Pancreas (tissue), 10 donors: ENCODE results near the gene EFNB2. TPM values are rescaled to one million over a fixed set of nuclear protein-coding genes. Genes with fewer than 3 reads are reported as not detected.

Experiments used
- ATAC-seq, 4 donors: fragments of 200-7000 bp; cut with Tn5 transposase; one replicate each; pipeline versions ENCODE4 v1.8.0 to v1.9.1; 2020; ENCODE audit warnings: mild to moderate bottlenecking in 4 of 4, moderate library complexity in 4 of 4
- DNase-seq, 6 donors: peaks; one replicate each; pipeline ENCODE4 v3.0.0-alpha.2; 2020
- FAIRE-seq: peaks from 2 replicates; lab custom pipeline; 2012; peaks lifted over from hg19 to GRCh38; lab: Jason Lieb, UNC
- H3K27ac ChIP-seq, 4 donors: fragments of 200-600 bp; sonication (generic); 1 replicate in 3 of 4; 2 replicates in 1 of 4; pipeline versions ENCODE4 v1.5.0 to v1.8.0; 2020
- H3K27me3 ChIP-seq, 4 donors: fragments of 200-600 bp; one replicate each; pipeline ENCODE4 v1.8.0; 2021
- H3K36me3 ChIP-seq, 3 donors: fragments of 200-600 bp; sonication (generic) in 1 of 3; one replicate each; pipeline versions ENCODE4 v1.5.0 to v1.8.0; 2020 to 2021
- H3K4me1 ChIP-seq, 3 donors: fragments of 200-600 bp; one replicate each; pipeline ENCODE4 v1.8.0; 2021
- H3K4me3 ChIP-seq, 4 donors: fragments of 200-600 bp; sonication (generic) in 2 of 4; one replicate each; pipeline versions ENCODE4 v1.5.0 to v1.8.0; 2020 to 2021
- H3K9me3 ChIP-seq, 4 donors: fragments of 200-600 bp; one replicate each; pipeline ENCODE4 v1.8.0; 2021
- WGBS, 2 donors: extraction: QIAGEN DNeasy Blood & Tissue Kit; methylation state at CpG; one replicate each; pipeline ENCODE4 v1.1.7; 2013; 5-methylcytosine and 5-hydroxymethylcytosine counted together
- intact Hi-C, 3 donors: fragments of 100-400 bp; cut with DNase I; formaldehyde crosslinking; loops; one replicate each; pipeline versions ENCODE4 v1.11.1 to v1.14.2; 2022
- polyA plus RNA-seq, 2 donors: library from polyadenylated mRNA; stranded (reverse); fragments of 200-250 nt; gene quantifications; one replicate each; pipeline ENCODE4 v1.2.3, GENCODE V29; 2013
- total RNA-seq, 6 donors: library from RNA; stranded (reverse); fragmentation: NEBNext Ultra II Directional in 4 of 6; extraction: Animal tissue kit (Norgen Biotek cat#: 25700) in 4 of 6; gene quantifications; one replicate each; pipeline versions ENCODE4 v1.2.1 to v1.2.4, GENCODE V29; 2021 to 2023
- TF ChIP-seq, protein P1 (sequence below), 4 donors: fragments of 200-600 bp; sonication (generic) in 3 of 4; IDR thresholded peaks; one replicate each; pipeline versions ENCODE4 v1.5.0 to v1.8.0; 2021; ENCODE audit warnings: antibody characterized with exemption in 4 of 4
- donor health status: healthy with polysubstance abuse.
- donor health status: DM: no; HTN: no; CAD: no; lungs with moderate emphysema.
- donor health status: DM: no; HTN: no; CAD: no.
- donor health status: control.
- donor health status: control.
- donor health status: Bipolar disorder and iron deficiency.
- donor health status: DM: yes; HTN: yes; CAD: no.
- donor health status: DM: no; HTN: no; CAD: no.
- donor health status: DM: no; HTN: no; CAD: no.
- donor health status: DM: yes; HTN: yes; CAD: no.

The EFNB2 gene
- total and polyA plus RNA-seq, 8 donors, result 2.4 to 8.0 (median 3.0) TPM

GRCh38 chr13:106467427-106468122 lies 67.9 kb downstream of the EFNB2 start:
- DNase-seq (no peak), FAIRE-seq (no peak), ATAC-seq (no peak)
- H3K9me3 ChIP-seq, result no peaks in the 10 kb centered on the region
- intact Hi-C loops, result no loop called here
- no peaks in the 10 kb centered on the region for H3K4me1 ChIP-seq
- 55 to 62% methylated on average over 10 of the region's 10 CpGs for WGBS, 2 donors
- TF ChIP-seq, protein P1, sequence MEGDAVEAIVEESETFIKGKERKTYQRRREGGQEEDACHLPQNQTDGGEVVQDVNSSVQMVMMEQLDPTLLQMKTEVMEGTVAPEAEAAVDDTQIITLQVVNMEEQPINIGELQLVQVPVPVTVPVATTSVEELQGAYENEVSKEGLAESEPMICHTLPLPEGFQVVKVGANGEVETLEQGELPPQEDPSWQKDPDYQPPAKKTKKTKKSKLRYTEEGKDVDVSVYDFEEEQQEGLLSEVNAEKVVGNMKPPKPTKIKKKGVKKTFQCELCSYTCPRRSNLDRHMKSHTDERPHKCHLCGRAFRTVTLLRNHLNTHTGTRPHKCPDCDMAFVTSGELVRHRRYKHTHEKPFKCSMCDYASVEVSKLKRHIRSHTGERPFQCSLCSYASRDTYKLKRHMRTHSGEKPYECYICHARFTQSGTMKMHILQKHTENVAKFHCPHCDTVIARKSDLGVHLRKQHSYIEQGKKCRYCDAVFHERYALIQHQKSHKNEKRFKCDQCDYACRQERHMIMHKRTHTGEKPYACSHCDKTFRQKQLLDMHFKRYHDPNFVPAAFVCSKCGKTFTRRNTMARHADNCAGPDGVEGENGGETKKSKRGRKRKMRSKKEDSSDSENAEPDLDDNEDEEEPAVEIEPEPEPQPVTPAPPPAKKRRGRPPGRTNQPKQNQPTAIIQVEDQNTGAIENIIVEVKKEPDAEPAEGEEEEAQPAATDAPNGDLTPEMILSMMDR (IDR thresholded peaks at IDR 0.05), result no peak
- peaks cover 0 to 4% (median 0%) of the 10 kb centered on the region in 4 donors for H3K27me3 ChIP-seq
- no peak overlapping the region for H3K4me3 ChIP-seq
- H3K36me3 ChIP-seq, result no peaks in the 10 kb centered on the region
- H3K27ac ChIP-seq, result no peak overlapping the region

DNA sequence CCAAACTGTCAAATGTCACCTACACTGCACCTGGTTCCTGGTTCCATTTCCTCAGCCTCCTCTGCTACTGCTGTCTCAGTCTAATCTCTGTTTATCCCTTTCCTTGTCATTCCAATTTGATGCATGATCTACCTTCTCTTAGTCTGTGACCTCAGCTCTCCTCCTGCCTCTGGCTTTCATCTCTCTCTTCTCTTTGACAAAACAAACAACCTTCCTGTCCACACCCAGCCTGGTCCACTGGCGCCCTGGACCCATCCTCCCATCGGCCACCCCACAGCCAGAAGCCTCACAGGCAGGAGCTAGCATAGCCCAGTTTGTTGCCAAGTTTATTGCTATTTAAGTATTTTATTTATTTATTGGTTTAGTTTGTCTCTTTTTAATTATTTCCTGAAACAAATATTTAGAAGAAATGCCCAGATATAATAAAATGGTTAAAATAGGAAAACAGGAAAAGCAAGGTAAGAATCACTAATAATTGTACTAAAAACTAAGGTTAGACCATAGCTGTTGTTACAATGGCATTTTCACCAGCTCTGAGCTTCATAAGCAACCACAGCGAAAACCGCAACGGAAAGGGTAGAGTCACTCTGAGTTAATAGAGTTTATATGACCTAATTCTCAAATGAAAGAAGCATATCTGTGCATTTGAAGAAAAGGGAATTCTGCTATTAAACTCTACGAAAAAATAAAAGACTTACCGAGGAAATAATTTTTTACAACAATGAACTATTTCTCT lies 68.6 kb downstream of the EFNB2 start:
- TF ChIP-seq, protein P1 (IDR thresholded peaks at IDR 0.05), result no peak
- ATAC-seq (no peak), DNase-seq (no peak), FAIRE-seq (no peak)
- H3K4me1 ChIP-seq, result no peaks in the 10 kb centered on the region
- peaks cover 0 to 4% (median 0%) of the 10 kb centered on the region in 4 donors for H3K27me3 ChIP-seq
- no peaks in the 10 kb centered on the region for H3K9me3 ChIP-seq
- intact Hi-C loops, result no loop called here
- H3K4me3 ChIP-seq, result no peak overlapping the region
- H3K36me3 ChIP-seq, result no peaks in the 10 kb centered on the region
- no peak overlapping the region for H3K27ac ChIP-seq
- WGBS, 2 donors, result 84 to 92% methylated on average over 7 of the region's 7 CpGs

DNA sequence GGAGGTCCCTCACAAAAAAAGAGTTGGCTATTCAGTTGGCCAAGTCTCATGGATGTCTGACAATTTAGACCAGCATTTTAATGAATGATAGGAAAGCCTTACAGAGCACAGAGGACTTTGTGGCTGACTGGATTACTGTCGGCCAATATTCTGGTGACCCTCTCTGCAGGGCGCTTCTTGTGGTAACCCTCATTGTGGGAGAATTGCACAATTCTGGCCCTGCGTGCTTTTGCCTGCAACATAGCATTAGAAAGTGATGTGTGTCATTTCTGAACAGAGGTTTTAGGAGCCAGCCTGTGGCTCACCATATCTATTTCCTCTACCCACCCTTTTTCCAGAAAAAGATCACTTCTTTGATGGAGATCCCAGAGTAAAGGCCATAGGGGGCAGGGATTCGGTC lies 71.4 kb downstream of the EFNB2 start:
- H3K4me3 ChIP-seq, result no peak overlapping the region
- H3K27me3 ChIP-seq, result no peaks in the 10 kb centered on the region
- no peak for FAIRE-seq
- no peaks in the 10 kb centered on the region for H3K36me3 ChIP-seq
- WGBS, 2 donors, result 70 to 86% methylated on average over 4 of the region's 4 CpGs
- no peak for DNase-seq
- H3K27ac ChIP-seq, result no peak overlapping the region
- intact Hi-C loops, result no loop called here
- H3K4me1 ChIP-seq, result no peaks in the 10 kb centered on the region
- TF ChIP-seq, protein P1 (IDR thresholded peaks at IDR 0.05), result no peak
- ATAC-seq, result no peak
- H3K9me3 ChIP-seq, result no peaks in the 10 kb centered on the region

- intact Hi-C loops, result no loop called here
- ATAC-seq, result no peak
- Histone ChIP-seq H3K9me3 (no peaks in the 10 kb centered on the region), H3K27me3 (no peaks in the 10 kb centered on the region), H3K36me3 (no peaks in the 10 kb centered on the region), H3K4me3 (no peak overlapping the region), H3K4me1 (no peaks in the 10 kb centered on the region), H3K27ac (no peak overlapping the region)
- DNase-seq, result no peak
- FAIRE-seq, result no peak
- WGBS, 2 donors, result 77 to 85% methylated on average over 3 of the region's 3 CpGs
- TF ChIP-seq, protein P1 (IDR thresholded peaks at IDR 0.05), result no peak
These were observed 72.8 kb downstream of the EFNB2 start for GRCh38 chr13:106462710-106463109.

DNA sequence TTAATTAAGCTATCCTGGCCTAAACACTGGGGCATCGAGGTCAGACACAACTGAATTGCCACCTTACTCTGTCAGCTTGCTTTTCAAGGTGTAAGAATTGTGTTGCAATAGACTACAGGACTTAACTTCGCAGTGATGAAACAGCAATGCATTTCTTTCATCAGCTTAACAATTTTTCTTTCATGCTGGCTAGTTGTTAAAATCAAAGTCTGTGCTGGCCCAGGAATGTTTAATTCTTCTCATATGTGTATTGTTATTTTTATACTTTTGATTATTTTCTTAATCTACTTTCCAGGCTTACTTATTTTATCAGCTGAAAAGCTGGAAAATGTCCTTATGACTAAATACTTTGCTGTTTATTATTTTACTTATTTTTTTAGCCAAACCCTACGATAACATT lies 79.7 kb downstream of the EFNB2 start:
- FAIRE-seq, result no peak

More for the DNA sequence above, 79.7 kb downstream of the EFNB2 start:
- intact Hi-C loops, result no loop called here
- 51 to 65% methylated on average over 3 of the region's 3 CpGs for WGBS, 2 donors
- Histone ChIP-seq H3K27ac (no peak overlapping the region), H3K9me3 (no peaks in the 10 kb centered on the region), H3K27me3 (no peaks in the 10 kb centered on the region), H3K36me3 (no peaks in the 10 kb centered on the region), H3K4me1 (no peaks in the 10 kb centered on the region), H3K4me3 (no peak overlapping the region)
- no peak for DNase-seq
- ATAC-seq, result no peak
- TF ChIP-seq, protein P1 (IDR thresholded peaks at IDR 0.05), result no peak
